ENCODE results near the gene DNAJA4. TPM values are rescaled to one million over a fixed set of nuclear protein-coding genes. Genes with fewer than 3 reads are reported as not detected.

DNAJA4 gene
- total RNA-seq, 1 donor from 2014 or later = not detected

DNA sequence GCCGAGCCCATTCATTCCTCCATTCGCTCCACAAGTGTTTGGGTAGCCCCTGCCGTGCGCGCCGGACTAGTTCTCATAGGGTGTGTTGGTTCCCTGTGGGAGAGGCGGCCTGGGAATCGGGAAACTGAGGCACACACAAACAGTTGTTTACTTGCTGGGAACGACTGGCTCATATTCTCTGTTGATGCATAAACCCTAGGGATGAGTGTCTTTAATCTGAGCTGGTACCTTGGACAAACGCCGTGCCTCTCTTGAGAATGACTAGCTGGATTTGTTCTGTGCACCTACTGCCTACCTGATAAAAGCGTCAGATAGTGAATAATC lies 737 bp downstream of the DNAJA4 start:
- Mint-ChIP-seq H3K4me1 (ENCODE audit: unreplicated experiment) (no peaks in the 10 kb centered on the region), H3K9me3 (ENCODE audit: unreplicated experiment) (no peaks in the 10 kb centered on the region), H3K4me3 (ENCODE audit: unreplicated experiment) (no peak overlapping the region), H3K27ac (ENCODE audit: unreplicated experiment) (no peak overlapping the region), H3K36me3 (ENCODE audit: unreplicated experiment) (no peaks in the 10 kb centered on the region), H3K27me3 (ENCODE audit: unreplicated experiment) (peaks cover 12% of the 10 kb centered on the region)
- TF ChIP-seq, protein P1, sequence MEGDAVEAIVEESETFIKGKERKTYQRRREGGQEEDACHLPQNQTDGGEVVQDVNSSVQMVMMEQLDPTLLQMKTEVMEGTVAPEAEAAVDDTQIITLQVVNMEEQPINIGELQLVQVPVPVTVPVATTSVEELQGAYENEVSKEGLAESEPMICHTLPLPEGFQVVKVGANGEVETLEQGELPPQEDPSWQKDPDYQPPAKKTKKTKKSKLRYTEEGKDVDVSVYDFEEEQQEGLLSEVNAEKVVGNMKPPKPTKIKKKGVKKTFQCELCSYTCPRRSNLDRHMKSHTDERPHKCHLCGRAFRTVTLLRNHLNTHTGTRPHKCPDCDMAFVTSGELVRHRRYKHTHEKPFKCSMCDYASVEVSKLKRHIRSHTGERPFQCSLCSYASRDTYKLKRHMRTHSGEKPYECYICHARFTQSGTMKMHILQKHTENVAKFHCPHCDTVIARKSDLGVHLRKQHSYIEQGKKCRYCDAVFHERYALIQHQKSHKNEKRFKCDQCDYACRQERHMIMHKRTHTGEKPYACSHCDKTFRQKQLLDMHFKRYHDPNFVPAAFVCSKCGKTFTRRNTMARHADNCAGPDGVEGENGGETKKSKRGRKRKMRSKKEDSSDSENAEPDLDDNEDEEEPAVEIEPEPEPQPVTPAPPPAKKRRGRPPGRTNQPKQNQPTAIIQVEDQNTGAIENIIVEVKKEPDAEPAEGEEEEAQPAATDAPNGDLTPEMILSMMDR (IDR thresholded peaks at IDR 0.05) = no peak
- DNase-seq (ENCODE audit: extremely low spot score, unreplicated experiment) = no peak

DNA sequence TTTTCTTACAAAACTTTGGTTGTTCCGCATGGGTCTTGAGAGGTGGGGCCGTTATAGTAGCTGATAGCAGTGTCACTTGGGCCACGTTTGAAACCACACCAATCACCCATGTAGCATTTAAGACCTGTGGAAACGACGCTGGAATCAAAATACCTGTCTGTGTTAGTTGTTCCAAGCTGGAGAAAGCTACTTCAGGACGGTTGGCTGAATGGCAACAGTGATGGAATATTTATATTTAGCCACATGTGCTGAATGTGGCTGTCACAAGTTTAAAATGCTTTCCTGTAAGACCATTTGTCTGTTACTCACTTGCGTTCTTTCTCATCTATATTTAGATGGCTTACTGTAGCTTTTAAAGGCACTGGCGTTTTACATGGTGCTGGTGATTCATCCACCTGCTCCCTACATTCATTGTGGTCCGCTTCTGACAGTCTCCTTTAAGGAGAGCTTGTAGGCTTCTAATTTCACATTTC lies 1.4 kb downstream of the DNAJA4 start:
- TF ChIP-seq, protein P1 (IDR thresholded peaks at IDR 0.05) = no peak
- peaks cover 19% of the 10 kb centered on the region for H3K27me3 Mint-ChIP-seq (ENCODE audit: unreplicated experiment)
- H3K27ac Mint-ChIP-seq (ENCODE audit: unreplicated experiment) = no peak overlapping the region
- H3K4me1 Mint-ChIP-seq (ENCODE audit: unreplicated experiment) = no peaks in the 10 kb centered on the region
- no peak for DNase-seq (ENCODE audit: extremely low spot score, unreplicated experiment)
- no peaks in the 10 kb centered on the region for H3K9me3 Mint-ChIP-seq (ENCODE audit: unreplicated experiment)
- H3K4me3 Mint-ChIP-seq (ENCODE audit: unreplicated experiment) = no peak overlapping the region
- H3K36me3 Mint-ChIP-seq (ENCODE audit: unreplicated experiment) = no peaks in the 10 kb centered on the region

DNA sequence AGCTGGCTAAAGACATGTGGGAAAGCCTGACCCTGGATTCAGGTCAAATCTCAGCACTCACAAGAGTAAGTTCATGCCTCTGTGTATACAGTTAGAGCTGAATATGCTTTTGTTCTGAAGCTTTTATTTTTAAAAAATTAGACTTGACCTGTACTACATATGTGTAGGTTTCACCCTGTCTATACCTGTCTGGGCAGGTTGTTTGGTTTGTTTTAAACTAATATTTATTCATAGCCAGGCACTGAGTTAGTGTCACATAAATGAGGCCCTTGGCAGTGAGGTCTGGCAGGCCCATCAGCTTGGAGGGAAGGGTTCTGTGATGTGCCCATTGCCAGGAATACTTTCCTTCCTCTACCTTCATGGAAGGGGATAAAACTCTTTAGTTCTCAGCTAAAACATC lies 1.9 kb downstream of the DNAJA4 start:
- no peak for DNase-seq (ENCODE audit: extremely low spot score, unreplicated experiment)
- TF ChIP-seq, protein P1 (IDR thresholded peaks at IDR 0.05) = no peak
- H3K27ac Mint-ChIP-seq (ENCODE audit: unreplicated experiment) = no peak overlapping the region
- H3K4me3 Mint-ChIP-seq (ENCODE audit: unreplicated experiment) = no peak overlapping the region
- no peaks in the 10 kb centered on the region for H3K9me3 Mint-ChIP-seq (ENCODE audit: unreplicated experiment)
- H3K4me1 Mint-ChIP-seq (ENCODE audit: unreplicated experiment) = no peaks in the 10 kb centered on the region
- peaks cover 22% of the 10 kb centered on the region for H3K27me3 Mint-ChIP-seq (ENCODE audit: unreplicated experiment)
- H3K36me3 Mint-ChIP-seq (ENCODE audit: unreplicated experiment) = no peaks in the 10 kb centered on the region

DNA sequence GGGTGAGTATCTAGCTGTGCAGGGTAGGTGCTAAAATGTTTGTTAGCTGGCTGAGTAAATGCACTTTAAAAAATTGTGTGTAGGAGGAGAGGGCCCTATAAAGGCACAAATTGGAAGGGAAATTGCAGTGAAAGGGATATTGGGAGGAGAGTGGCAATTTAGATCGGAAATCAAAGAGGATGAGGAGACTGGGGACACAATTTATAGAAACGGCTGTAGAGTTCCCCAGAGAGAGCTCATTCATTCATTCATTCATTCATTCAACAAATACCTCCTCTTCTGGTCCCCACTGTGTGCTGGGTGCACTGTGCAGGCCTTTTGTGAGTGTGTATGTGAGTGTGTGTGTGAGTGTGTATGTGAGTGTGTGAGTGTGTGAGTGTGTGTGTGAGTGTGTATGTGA lies 2.4 kb downstream of the DNAJA4 start:
- no peaks in the 10 kb centered on the region for H3K4me1 Mint-ChIP-seq (ENCODE audit: unreplicated experiment)
- DNase-seq (ENCODE audit: extremely low spot score, unreplicated experiment) = no peak
- H3K9me3 Mint-ChIP-seq (ENCODE audit: unreplicated experiment) = no peaks in the 10 kb centered on the region
- no peak overlapping the region for H3K27ac Mint-ChIP-seq (ENCODE audit: unreplicated experiment)
- TF ChIP-seq, protein P1 (IDR thresholded peaks at IDR 0.05) = no peak
- H3K4me3 Mint-ChIP-seq (ENCODE audit: unreplicated experiment) = no peak overlapping the region
- H3K27me3 Mint-ChIP-seq (ENCODE audit: unreplicated experiment) = peaks cover 25% of the 10 kb centered on the region
- no peaks in the 10 kb centered on the region for H3K36me3 Mint-ChIP-seq (ENCODE audit: unreplicated experiment)

DNA sequence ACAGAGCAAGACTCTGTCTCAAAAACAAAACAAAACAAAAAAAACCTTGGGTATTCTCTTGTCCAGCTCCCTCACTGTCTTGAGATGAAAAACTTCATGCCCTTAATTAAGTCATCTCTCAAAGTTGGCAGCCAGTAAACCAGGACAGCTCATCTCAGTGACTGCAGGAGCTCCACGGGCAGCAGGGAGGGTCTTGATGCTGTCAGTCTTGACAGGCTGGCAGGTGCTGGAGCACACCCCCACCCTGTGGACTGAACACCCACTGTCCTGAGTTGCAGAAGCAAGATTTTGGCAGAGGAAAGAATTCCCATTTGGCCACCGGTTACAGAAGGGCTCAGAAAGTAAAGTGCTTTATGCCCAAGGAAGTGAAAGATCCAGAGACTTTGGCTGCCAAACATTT lies 8.0 kb downstream of the DNAJA4 start:
- Mint-ChIP-seq H3K4me1 (ENCODE audit: unreplicated experiment) (peaks cover 12% of the 10 kb centered on the region), H3K9me3 (ENCODE audit: unreplicated experiment) (no peaks in the 10 kb centered on the region), H3K36me3 (ENCODE audit: unreplicated experiment) (no peaks in the 10 kb centered on the region), H3K4me3 (ENCODE audit: unreplicated experiment) (no peak overlapping the region), H3K27me3 (ENCODE audit: unreplicated experiment) (peaks cover 28% of the 10 kb centered on the region), H3K27ac (ENCODE audit: unreplicated experiment) (no peak overlapping the region)
- no peak for DNase-seq (ENCODE audit: extremely low spot score, unreplicated experiment)
- TF ChIP-seq, protein P1 (IDR thresholded peaks at IDR 0.05) = no peak

All from osteocyte (in vitro differentiated cells).